Fibroblast of villous mesenchyme (primary cell): ENCODE results near the gene MCF2L2. TPM values are rescaled to one million over a fixed set of nuclear protein-coding genes. Genes with fewer than 3 reads are reported as not detected.

Source experiments
- DNase-seq: peaks from one replicate; pipeline ENCODE4 v3.0.0-alpha.2; 2010; ENCODE audit warnings: low read depth
- H3K4me3 ChIP-seq: 2 replicates; pipeline ENCODE4 v1.5.1; 2011; ENCODE audit warnings: low read depth, mild to moderate bottlenecking, low read length
- total RNA-seq: library from RNA; depleted of rRNA; stranded (reverse); fragments of >200 nt; gene quantifications from 2 replicates; pipeline ENCODE4 v1.2.3, GENCODE V29; 2012
- TF ChIP-seq, protein P1 (sequence below): IDR thresholded peaks from 2 replicates; pipeline ENCODE4 v1.5.1; 2012; ENCODE audit warnings: low read depth, mild to moderate bottlenecking, low read length; ENCODE audit not compliant: insufficient read depth

Gene MCF2L2
- total RNA-seq, 1 donor, result 0.43 TPM

DNA sequence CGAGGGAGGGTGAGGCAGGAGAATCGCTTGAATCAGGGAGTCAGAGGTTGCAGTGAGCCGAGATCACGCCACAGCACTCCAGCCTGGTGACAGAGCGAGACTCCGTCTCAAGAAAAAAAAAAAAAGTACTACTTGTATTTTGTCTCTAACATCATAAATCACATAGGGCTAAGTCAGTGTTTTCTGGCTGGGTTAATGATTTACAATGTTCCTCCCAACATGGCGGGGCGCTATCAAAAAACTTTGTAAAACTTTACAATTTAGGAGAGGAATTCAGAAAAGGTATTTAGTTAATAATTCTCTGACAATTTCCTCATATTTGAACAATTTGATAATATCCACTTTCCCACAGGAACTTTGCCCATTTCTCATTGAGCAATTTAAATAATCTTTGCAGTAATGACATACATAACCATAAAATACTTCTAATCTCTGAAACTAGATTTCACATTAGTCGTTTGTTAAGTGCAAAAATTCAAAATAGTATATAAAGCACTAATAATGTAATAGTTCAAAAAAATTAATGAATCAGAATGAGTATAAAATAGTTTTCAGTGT, 202.0 kb downstream of the MCF2L2 start:
- H3K4me3 ChIP-seq, result no peak overlapping the region
- no peak for DNase-seq
- TF ChIP-seq, protein P1, sequence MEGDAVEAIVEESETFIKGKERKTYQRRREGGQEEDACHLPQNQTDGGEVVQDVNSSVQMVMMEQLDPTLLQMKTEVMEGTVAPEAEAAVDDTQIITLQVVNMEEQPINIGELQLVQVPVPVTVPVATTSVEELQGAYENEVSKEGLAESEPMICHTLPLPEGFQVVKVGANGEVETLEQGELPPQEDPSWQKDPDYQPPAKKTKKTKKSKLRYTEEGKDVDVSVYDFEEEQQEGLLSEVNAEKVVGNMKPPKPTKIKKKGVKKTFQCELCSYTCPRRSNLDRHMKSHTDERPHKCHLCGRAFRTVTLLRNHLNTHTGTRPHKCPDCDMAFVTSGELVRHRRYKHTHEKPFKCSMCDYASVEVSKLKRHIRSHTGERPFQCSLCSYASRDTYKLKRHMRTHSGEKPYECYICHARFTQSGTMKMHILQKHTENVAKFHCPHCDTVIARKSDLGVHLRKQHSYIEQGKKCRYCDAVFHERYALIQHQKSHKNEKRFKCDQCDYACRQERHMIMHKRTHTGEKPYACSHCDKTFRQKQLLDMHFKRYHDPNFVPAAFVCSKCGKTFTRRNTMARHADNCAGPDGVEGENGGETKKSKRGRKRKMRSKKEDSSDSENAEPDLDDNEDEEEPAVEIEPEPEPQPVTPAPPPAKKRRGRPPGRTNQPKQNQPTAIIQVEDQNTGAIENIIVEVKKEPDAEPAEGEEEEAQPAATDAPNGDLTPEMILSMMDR, result no peak

DNA sequence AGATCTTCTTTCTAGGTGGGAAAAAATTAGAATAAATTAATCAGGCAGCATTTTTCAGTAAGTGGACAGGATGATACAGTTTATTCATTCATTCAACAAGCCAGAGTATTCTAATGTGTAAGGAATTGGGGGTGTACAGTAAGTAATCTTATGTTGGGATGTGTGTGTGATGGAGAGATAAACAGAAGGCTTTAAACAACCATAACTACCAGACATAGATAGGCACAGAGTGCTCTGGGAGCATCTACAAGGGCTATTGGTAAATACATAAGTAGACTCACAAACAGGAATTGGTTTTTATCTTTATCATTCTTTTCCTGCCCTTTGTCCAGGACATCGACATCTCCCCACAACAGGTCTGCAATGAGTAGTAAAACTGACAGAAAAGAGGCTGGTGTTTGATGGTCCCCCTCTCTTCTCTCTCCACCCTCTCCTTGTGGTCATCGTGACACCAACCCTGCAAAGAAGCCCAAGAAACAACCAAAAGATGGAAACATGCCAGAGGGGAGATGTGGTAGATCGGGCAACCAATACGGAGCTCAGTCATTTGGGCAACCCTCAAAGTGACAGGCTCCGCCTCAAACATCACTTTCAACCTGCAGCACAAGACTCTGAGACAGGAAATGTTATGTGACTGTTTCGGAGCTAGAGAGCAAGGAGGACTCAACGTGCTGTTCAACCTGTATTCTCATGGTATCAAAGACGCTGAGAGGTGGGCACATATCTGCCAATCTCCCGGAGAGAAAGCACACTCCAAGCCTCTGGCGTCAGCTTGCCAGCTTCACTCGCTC, 204.0 kb downstream of the MCF2L2 start:
- DNase-seq, result no peak
- TF ChIP-seq, protein P1, result no peak
- H3K4me3 ChIP-seq, result no peak overlapping the region

DNA sequence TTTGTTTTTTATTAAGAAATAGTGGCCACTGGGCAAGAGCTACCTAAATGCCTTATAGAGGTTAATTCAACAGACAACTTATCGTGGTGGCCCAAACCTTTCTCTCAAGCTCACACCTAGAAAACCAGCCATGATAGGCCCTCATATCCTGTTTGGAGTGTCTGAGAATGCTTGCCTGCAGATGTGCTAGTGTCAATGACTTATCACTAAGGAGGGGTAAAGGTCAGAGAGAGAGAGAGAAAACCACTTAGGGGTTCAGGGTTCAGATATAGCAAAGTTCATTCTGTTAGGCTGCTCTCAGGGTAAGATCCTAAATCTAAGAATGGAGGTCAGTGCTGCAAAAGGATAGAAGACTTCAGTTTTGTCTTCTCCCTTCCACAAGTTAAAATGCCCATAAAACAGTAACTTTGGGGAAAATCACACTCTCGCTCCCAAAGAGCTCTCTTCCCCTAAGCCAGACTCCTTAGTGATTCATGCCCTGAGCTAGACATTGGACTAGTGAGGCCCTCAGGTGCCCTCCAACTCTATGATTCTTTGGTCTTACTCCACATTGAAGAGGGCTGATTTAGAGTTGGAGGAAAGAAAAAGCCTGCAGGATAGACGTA, 205.7 kb downstream of the MCF2L2 start:
- DNase-seq, result no peak
- no peak overlapping the region for H3K4me3 ChIP-seq
- TF ChIP-seq, protein P1, result no peak

DNA sequence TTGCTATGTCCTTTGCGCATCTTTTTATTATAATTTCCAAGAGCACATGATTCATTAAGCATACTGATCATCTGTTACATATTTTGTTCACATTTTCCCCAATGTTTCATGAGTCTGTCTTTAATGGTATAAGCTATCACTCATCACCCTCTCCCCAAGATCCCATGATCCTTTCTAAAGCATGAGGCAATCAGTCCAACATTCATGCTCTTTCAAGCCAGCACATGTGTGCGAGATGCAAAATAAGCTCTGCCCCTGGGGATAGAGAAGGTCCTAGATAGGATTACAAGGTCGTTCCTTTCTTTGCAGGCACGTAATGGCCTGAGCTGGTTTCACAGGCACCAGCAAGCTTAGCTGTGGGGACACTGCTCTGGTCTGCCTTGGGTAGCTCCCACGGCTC, 207.6 kb downstream of the MCF2L2 start:
- H3K4me3 ChIP-seq, result no peak overlapping the region
- TF ChIP-seq, protein P1, result no peak
- DNase-seq, result no peak

DNA sequence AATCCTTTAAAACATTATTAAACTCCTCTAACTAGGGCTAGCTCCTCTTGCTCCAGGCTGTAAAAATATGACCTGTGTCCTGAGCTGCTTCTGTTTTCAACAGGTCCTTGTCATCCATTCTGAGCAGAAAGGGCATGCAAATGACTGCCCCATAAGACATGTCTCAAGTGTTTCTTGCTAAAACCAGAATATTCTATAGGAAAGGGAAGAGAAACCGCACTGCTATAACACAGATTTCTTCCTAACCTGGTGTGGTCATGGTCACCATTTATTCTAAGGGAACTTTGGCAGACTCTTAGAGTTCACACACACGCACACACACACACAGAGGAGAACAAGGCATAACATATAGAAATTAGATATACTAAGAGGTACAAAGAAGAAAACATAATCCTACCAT, 209.6 kb downstream of the MCF2L2 start:
- TF ChIP-seq, protein P1, result no peak
- no peak overlapping the region for H3K4me3 ChIP-seq
- DNase-seq, result no peak

DNA sequence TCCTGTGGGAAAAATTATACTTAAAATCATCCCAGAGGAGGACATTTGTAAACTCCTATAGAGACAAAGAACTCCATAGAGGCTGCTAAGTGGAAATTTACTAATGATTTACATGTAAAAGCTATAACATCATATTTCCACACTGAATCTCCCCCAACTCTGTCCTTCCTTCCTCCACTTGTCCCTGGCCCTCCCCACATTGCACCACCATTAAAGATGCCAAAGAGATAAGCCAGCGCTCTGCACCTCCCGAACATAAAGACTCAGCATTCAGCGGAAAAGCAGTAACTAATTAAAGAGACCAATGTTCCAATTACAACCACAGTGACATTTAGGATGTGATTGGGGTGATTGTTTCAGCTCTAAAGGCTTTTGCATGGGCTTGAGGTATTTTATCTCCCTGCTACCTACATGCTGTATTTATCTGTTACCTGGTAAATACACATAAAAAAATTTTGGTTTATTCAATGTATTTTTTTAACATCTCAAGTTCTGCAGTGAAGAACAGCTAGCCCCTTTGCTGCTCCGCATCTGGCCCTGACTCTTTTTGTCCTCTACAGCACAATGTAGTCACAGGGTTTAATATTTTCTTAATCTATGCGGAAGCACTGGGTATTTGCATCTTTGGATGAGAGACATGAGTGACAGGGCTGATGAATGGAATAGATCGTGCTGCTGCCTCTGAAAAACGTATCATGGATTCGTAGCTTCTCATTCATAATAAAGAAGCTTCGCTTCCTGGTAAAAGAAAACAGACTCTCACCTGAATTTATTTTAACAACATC, 210.7 kb downstream of the MCF2L2 start:
- no peak overlapping the region for H3K4me3 ChIP-seq
- TF ChIP-seq, protein P1, result no peak
- no peak for DNase-seq
